Pons (tissue), 1 donor: ENCODE data around the gene GATAD2A.

Experiments used
- DNase-seq: peaks from one replicate; pipeline ENCODE4 v3.0.0-alpha.2; 2016; ENCODE audit warnings: low spot score

GATAD2A gene

DNA sequence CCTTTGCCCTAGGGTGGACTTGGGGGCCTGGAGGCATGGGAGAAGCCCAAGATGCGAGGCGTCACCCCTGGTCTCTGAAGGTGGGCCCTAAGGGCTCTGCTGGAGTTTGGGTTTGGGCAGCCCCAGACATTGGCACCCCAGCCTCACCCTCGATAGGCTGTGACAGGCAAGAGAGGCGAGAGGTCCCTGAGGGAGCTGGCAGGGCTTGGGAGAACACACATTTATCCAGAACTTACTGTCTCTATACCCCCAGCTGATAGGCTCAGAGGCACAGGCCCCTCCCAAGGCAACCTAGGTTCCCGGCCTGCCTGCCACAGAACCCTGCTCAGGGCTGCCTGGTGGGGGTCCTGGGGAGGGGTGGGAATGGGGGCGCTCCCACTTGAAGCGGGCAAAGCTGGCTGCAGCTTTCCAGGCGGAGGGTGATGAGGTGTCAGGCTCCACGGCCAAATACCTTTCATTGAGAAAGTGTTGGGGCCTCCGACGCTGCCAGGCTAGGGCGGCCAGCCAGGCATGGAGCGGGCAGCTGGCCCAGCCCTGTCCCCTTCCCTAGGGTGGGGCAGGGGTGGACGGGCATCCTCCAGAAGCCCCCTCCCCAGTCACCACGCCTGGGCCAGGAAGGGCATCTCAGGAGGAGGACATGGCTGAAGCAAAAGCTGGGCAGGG is 142.3 kb downstream of the GATAD2A start:
- DNase-seq, result no peak

- DNase-seq, result no peak
Observed at GRCh38 chr19:19548915-19549759, 143.7 kb downstream of the GATAD2A start.

- DNase-seq, result no peak
Observed at GRCh38 chr19:19549804-19550464, 144.5 kb downstream of the GATAD2A start.

DNA sequence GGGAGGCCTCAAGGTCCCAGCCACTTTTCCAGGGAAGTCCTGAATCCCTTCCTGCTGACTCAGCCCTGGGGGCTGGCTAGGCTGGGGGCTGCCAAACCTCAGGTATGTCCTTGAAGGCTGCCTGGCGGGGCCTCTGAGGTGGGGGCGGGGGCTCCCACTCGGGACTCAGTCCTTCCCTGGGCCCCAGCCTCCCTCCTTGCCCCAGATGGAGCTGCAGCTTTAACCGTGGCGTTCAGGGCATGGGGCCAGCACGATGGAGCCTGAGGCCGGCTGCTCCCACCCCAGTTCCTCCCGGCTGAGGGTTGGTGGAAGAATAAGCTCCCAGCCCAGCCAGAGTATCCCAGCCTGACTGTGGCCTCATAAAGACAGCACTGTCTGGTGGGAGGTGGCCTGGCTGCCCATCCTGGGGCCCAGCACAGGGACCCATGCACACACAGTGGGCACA is 145.0 kb downstream of the GATAD2A start:
- DNase-seq, result no peak

DNA sequence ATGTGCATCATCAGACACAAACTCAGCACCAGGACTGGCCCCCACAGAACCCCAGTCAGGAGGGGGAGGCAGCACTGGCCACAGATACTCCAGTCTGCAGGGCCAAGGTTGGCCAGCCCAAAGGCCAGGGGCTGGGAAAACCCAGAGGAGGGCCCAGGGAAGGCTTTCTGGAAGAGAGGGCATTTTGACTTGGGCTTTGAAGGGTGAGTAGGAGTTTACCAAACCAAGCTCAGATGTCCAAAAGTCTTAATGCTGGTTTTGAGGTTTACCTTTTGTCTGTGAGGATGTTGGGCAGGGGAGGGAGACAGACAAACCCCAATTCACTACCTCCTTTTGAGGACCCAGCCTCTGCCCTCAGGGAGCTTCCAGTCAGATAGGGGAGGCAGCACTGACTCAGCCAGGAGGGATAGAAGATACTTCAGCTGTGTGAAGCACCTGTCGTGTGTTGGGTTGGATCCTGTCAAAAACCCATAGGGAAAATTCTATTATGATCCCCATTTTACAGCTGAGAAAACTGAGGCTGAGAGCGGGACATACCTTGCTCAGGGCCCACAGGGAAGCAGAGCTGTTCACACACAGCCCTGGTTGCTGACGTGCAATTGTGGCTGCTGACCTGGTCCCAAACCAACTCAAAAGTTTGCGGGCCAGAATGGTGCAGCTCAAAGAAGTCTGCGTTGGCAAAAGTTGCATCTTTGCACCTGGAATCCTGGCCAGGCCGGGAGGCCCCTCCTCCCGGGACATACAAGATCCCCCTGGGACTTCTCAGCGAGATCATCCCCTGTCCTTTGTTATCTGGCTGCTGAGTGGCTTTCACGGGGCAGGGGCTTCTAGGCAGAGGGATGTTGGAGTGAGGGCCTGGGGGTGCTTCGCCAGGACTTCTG is 145.7 kb downstream of the GATAD2A start:
- no peak for DNase-seq

DNA sequence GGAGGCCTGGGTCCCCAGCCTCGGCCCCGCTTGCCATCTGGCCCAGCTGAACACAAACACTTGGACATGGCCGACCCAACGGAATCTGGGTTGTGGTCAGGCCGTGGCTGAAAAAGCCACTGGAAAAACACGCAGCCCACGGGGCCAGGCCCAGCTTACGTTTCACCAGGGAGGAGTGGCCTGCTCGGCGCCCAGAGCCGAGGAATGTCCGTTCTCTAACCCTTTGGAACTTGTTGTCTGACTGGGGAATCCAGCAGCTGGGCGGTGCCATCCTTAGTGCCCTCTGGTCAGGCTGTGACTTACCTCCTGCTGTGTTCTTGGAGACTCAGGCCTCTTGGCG is 146.3 kb downstream of the GATAD2A start:
- no peak for DNase-seq

DNA sequence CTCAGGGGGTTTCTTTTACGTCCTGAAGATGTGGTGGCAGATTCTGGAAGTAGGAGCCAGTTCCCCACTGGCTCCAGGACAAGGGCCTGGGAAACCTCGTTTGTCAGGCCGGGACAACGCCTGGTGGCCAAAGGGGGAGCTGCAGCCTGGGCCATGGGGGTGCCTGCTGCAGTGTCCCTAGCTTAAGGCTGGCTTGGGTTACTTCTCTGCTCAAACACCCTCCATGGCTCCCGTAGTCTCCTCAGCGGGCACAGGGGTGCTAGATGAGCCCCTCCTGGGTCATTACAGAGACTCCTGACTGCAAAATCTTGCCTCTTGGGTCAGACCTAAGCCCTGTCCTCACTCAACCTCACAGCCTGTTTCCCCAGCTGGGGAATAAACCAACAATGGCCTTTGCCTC is 147.3 kb downstream of the GATAD2A start:
- DNase-seq, result no peak

- DNase-seq, result no peak
Observed at GRCh38 chr19:19553670-19554069, 148.2 kb downstream of the GATAD2A start.

DNA sequence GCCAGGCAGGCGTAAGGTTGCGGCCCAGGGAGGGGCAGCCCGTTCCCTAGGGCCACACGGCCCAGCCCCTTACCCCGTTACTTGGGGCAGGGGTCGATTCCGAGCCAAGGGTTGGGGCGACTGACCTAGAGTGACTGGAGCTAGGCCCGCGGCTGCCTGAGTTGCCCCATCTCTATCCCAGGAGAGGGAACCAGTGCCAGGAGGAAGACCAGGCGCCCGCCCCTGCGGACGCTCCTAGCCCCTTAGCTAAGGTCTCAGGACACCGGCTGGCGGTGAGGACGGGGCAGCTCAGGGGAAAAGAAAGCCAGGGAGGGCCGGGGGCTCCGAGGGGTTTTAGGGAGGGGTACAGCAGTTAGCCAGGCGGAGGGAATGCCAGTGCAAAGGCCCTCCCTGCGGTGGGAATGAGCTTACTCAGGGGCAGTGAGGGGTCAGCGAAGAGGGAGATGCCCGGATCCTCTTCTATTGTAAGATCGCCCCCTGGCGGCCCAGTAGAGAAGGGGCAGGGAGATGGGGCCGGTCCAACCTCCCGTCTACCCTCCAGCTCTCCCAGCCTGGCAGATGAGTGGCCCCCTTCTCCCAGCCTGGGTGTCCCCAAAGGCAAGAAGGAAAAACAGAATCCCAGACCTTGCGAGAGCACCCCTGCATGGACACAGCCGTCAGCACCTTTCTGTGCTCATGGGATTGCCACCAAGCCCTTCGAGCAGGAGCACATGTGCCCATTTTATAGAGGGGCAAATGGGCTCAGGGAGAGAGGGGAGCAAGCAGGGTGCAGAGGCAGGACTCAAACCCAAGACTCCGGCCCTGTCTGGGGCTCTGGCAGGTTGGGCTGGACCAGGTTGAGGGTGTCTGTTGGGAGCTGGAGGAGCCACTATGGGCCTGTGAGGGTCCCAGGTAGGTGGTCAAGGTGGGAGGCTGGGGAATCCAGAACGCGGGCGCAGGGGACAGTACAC is 148.9 kb downstream of the GATAD2A start:
- DNase-seq, result no peak

DNA sequence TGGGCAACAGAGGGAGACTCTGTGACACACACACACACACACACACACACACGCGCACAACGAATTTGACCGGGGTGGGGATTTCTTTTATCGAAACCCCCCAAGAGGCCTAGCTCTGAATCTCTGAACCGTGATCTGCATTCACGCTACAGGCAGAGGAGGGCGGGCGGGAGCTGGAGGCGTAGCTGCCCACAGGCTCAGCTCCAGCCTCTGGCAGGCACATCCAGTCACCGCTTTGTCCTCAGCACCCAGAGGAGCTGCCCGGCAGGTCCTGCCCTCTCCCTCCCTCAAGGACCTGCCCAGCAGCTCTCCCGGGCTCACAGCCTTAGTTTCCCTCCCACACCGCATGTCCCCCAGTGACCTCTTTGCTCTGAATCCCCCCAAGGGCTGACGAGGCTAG is 152.6 kb downstream of the GATAD2A start:
- DNase-seq, result no peak
